CD8-positive, alpha-beta memory T cell (primary cell): ENCODE results near the gene C3orf20. TPM values are rescaled to one million over a fixed set of nuclear protein-coding genes. Genes with fewer than 3 reads are reported as not detected.

ENCODE experiments used
- CTCF ChIA-PET: fragments of 350-600 bp; sonication (Branson Sonifier 250); formaldehyde crosslinking; loops from one replicate; lab custom pipeline; 2021; ENCODE audit warnings: antibody characterized with exemption; lab: Charles Lee
- POLR2A ChIA-PET: fragments of 350-600 bp; sonication (Branson Sonifier 250); formaldehyde crosslinking; loops from one replicate; lab custom pipeline; 2021; ENCODE audit warnings: antibody characterized with exemption; lab: Charles Lee
- DNase-seq, 5 donors: peaks; one replicate each; pipeline versions ENCODE4 v3.0.0 to v3.0.0-alpha.2; 2020 to 2022; ENCODE audit warnings: mixed read lengths in 1 of 5
- H3K27ac ChIP-seq: one replicate; pipeline ENCODE4 v1.7.0; 2013; ENCODE audit warnings: low read depth, mild to moderate bottlenecking, low read length, moderate library complexity
- H3K27me3 ChIP-seq: 2 replicates; pipeline ENCODE4 v1.7.0; 2013; ENCODE audit warnings: low read length, mild to moderate bottlenecking; ENCODE audit not compliant: insufficient read depth, poor library complexity, severe bottlenecking
- H3K36me3 ChIP-seq: 2 replicates; pipeline ENCODE4 v1.7.0; 2013; ENCODE audit warnings: mild to moderate bottlenecking, low read length, moderate library complexity; ENCODE audit not compliant: insufficient read depth
- H3K4me1 ChIP-seq: 2 replicates; pipeline ENCODE4 v1.7.0; 2013; ENCODE audit warnings: mild to moderate bottlenecking, low read length, moderate library complexity; ENCODE audit not compliant: insufficient read depth
- H3K4me3 ChIP-seq: 2 replicates; pipeline ENCODE4 v1.7.0; 2013; ENCODE audit warnings: mild to moderate bottlenecking, low read length
- H3K9me3 ChIP-seq: 2 replicates; pipeline ENCODE4 v1.7.0; 2013; ENCODE audit warnings: mild to moderate bottlenecking, low read length
- H3K27ac Mint-ChIP-seq, 8 donors: one replicate each; pipeline ENCODE4 v1.8.0; 2020 to 2021; ENCODE audit warnings: mixed read lengths in 8 of 8, mild to moderate bottlenecking in 6 of 8, inconsistent platforms in 3 of 8, moderate library complexity in 3 of 8
- H3K27me3 Mint-ChIP-seq, 2 donors: one replicate each; pipeline ENCODE4 v1.8.0; 2020 to 2021; ENCODE audit warnings: mixed read lengths in 2 of 2, mild to moderate bottlenecking in 1 of 2, moderate library complexity in 1 of 2
- H3K36me3 Mint-ChIP-seq, 3 donors: one replicate each; pipeline ENCODE4 v1.8.0; 2020 to 2021; ENCODE audit warnings: mixed read lengths in 3 of 3, inconsistent platforms in 1 of 3, mild to moderate bottlenecking in 1 of 3
- H3K4me1 Mint-ChIP-seq, 3 donors: one replicate each; pipeline ENCODE4 v1.8.0; 2020 to 2021; ENCODE audit warnings: mixed read lengths in 3 of 3, inconsistent platforms in 1 of 3, mild to moderate bottlenecking in 1 of 3
- H3K4me3 Mint-ChIP-seq, 7 donors: one replicate each; pipeline ENCODE4 v1.8.0; 2020 to 2021; ENCODE audit warnings: mixed read lengths in 7 of 7, mild to moderate bottlenecking in 6 of 7, moderate library complexity in 4 of 7, inconsistent platforms in 2 of 7
- H3K9me3 Mint-ChIP-seq, 5 donors: one replicate each; pipeline ENCODE4 v1.8.0; 2020 to 2022; ENCODE audit warnings: mixed read lengths in 5 of 5, mild to moderate bottlenecking in 3 of 5, moderate library complexity in 2 of 5, inconsistent platforms in 1 of 5
- polyA plus RNA-seq: library from polyadenylated mRNA; unstranded; fragments of 300-500 nt; fragmentation: Illumina TruSeq; gene quantifications from one replicate; pipeline ENCODE4 v1.2.3, GENCODE V29; 2021
- total RNA-seq, 2 experiments: library from RNA; stranded (reverse); gene quantifications; one replicate each; pipeline ENCODE4 v1.2.3, GENCODE V29; 2021

C3orf20 gene
- total and polyA plus RNA-seq, 3 experiments from 2014 or later: 0.07 to 0.18 TPM; not detected in 1

- DNase-seq: no peak
- Histone ChIP-seq H3K4me1 (no peaks in the 10 kb centered on the region), H3K27me3 (no peaks in the 10 kb centered on the region), H3K36me3 (no peaks in the 10 kb centered on the region), H3K27ac (no peak overlapping the region), H3K9me3 (no peaks in the 10 kb centered on the region), H3K4me3 (no peak overlapping the region)
- Mint-ChIP-seq H3K9me3 (peaks cover 11 to 14% (median 13%) of the 10 kb centered on the region in 5 donors), H3K27me3 (peaks cover 15 to 24% of the 10 kb centered on the region in 2 donors), H3K4me1 (no peaks in the 10 kb centered on the region), H3K4me3 (no peak overlapping the region), H3K27ac (no peak overlapping the region), H3K36me3 (no peaks in the 10 kb centered on the region)
- ChIA-PET POLR2A (no interaction called here), CTCF (no interaction called here)
Observed at GRCh38 chr3:14775011-14775410, 100.1 kb downstream of the C3orf20 start.

GRCh38 chr3:14775563-14775962 is 100.6 kb downstream of the C3orf20 start:
- CTCF ChIA-PET: no interaction called here
- Histone ChIP-seq H3K9me3 (no peaks in the 10 kb centered on the region), H3K27ac (no peak overlapping the region), H3K4me3 (no peak overlapping the region), H3K4me1 (no peaks in the 10 kb centered on the region), H3K36me3 (no peaks in the 10 kb centered on the region), H3K27me3 (no peaks in the 10 kb centered on the region)
- Mint-ChIP-seq H3K27me3 (peaks cover 11 to 23% of the 10 kb centered on the region in 2 donors), H3K27ac (no peak overlapping the region), H3K36me3 (no peaks in the 10 kb centered on the region), H3K4me1 (no peaks in the 10 kb centered on the region), H3K4me3 (no peak overlapping the region), H3K9me3 (peaks cover 11 to 14% (median 13%) of the 10 kb centered on the region in 5 donors)
- POLR2A ChIA-PET: no interaction called here
- no peak for DNase-seq

DNA sequence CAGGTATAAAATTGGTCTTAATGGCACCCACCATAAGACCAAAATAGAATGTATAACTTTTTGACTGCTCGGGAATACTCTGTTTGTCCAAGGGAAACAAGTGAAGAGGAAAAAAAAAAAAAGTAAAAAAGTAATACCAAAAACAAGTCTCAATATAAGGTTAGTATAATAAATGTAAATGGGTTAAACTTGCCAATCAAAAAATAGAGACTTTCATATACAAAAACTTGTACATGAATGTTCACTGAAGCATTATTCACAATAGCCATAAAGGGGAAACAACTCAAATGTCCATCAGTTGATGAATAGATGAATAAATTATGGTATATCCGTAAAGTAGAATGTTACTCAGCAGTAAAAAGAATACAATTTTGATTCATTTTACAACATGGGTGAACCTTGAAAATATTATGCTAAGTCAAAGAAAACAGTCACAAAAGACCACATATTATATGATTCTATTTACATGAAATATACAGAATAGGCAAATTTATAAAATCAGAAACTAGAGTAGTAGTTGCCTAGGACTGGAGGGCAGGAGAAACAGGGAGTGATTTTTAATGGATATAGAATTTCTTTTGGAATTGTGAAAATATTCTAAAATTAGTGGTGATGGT is 104.2 kb downstream of the C3orf20 start:
- no peaks in the 10 kb centered on the region for H3K36me3 ChIP-seq
- H3K9me3 ChIP-seq: no peaks in the 10 kb centered on the region
- H3K27ac ChIP-seq: no peak overlapping the region
- Mint-ChIP-seq H3K27ac (no peak overlapping the region), H3K4me3 (no peak overlapping the region), H3K36me3 (no peaks in the 10 kb centered on the region), H3K4me1 (no peaks in the 10 kb centered on the region), H3K9me3 (peaks cover 11 to 14% (median 13%) of the 10 kb centered on the region in 5 donors), H3K27me3 (peaks cover 10 to 24% of the 10 kb centered on the region in 2 donors)
- H3K4me1 ChIP-seq: no peaks in the 10 kb centered on the region
- POLR2A ChIA-PET: no interaction called here
- DNase-seq: no peak
- H3K4me3 ChIP-seq: no peak overlapping the region
- CTCF ChIA-PET: no interaction called here
- H3K27me3 ChIP-seq: no peaks in the 10 kb centered on the region

GRCh38 chr3:14780927-14781507 is 106.1 kb downstream of the C3orf20 start:
- H3K27ac ChIP-seq: no peak overlapping the region
- ChIA-PET CTCF (interaction anchor here (1.2 kb wide), 1 partner anchor 140 kb away, joined by 3 read pairs; no protein-coding TSS in a partner anchor), POLR2A (no interaction called here)
- Mint-ChIP-seq H3K36me3 (no peaks in the 10 kb centered on the region), H3K27me3 (peaks cover 15 to 30% of the 10 kb centered on the region in 2 donors), H3K9me3 (peaks cover 11 to 14% (median 13%) of the 10 kb centered on the region in 5 donors), H3K4me1 (no peaks in the 10 kb centered on the region), H3K27ac (no peak overlapping the region), H3K4me3 (no peak overlapping the region)
- H3K36me3 ChIP-seq: no peaks in the 10 kb centered on the region
- no peaks in the 10 kb centered on the region for H3K4me1 ChIP-seq
- no peak for DNase-seq
- no peaks in the 10 kb centered on the region for H3K27me3 ChIP-seq
- H3K4me3 ChIP-seq: no peak overlapping the region
- no peaks in the 10 kb centered on the region for H3K9me3 ChIP-seq

DNA sequence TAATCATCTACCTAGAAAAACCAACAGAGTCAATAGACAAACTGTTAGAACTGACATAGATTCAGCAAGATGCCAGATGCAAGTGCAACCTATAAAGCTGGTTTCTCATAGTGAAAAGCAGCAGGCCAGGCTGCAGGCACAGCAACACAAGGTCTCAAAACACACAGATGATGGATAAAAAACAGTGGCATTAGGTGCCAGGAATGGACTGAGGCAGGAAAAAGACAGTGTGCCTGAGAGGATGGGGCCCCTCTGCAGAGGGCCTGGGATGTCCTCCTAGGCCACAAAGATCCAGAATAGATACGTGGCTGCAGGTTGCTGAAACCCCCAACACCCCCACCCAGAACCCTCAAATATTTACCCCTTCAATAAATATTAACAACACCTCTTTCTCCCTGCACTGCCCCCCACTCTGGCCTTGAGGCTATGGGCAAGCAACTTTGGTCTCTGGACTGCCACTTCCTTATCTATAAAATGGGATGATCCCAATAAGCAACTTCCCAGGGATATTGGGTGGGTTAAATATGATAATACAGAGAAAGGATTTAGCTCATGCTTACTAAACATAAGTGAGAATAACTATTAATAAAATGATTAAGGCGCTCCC is 108.6 kb downstream of the C3orf20 start:
- Histone ChIP-seq H3K4me3 (no peak overlapping the region), H3K36me3 (no peaks in the 10 kb centered on the region), H3K27me3 (no peaks in the 10 kb centered on the region), H3K27ac (no peak overlapping the region), H3K9me3 (no peaks in the 10 kb centered on the region), H3K4me1 (no peaks in the 10 kb centered on the region)
- no peak overlapping the region for H3K27ac Mint-ChIP-seq
- H3K9me3 Mint-ChIP-seq: peaks cover 10 to 13% (median 10%) of the 10 kb centered on the region in 5 donors
- H3K4me3 Mint-ChIP-seq: no peak overlapping the region
- peaks cover 15 to 32% of the 10 kb centered on the region in 2 donors for H3K27me3 Mint-ChIP-seq
- DNase-seq: no peak
- peaks cover 0 to 2% (median 0%) of the 10 kb centered on the region in 3 donors for H3K36me3 Mint-ChIP-seq
- ChIA-PET POLR2A (no interaction called here), CTCF (no interaction called here)
- H3K4me1 Mint-ChIP-seq: no peaks in the 10 kb centered on the region

GRCh38 chr3:14784087-14784681 is 109.2 kb downstream of the C3orf20 start:
- Histone ChIP-seq H3K27ac (no peak overlapping the region), H3K4me1 (no peaks in the 10 kb centered on the region), H3K4me3 (no peak overlapping the region), H3K9me3 (no peaks in the 10 kb centered on the region), H3K36me3 (no peaks in the 10 kb centered on the region), H3K27me3 (no peaks in the 10 kb centered on the region)
- DNase-seq: no peak
- ChIA-PET POLR2A (no interaction called here), CTCF (no interaction called here)
- Mint-ChIP-seq H3K27me3 (peaks cover 15 to 29% of the 10 kb centered on the region in 2 donors), H3K4me3 (no peak overlapping the region), H3K27ac (no peak overlapping the region), H3K9me3 (peaks cover 4 to 7% (median 4%) of the 10 kb centered on the region in 5 donors), H3K36me3 (peaks cover 0 to 2% (median 0%) of the 10 kb centered on the region in 3 donors), H3K4me1 (no peaks in the 10 kb centered on the region)

GRCh38 chr3:14785207-14786155 is 110.5 kb downstream of the C3orf20 start:
- DNase-seq: no peak
- H3K36me3 Mint-ChIP-seq: peaks cover 0 to 2% (median 0%) of the 10 kb centered on the region in 3 donors
- ChIA-PET CTCF (no interaction called here), POLR2A (no interaction called here)
- H3K4me1 Mint-ChIP-seq: no peaks in the 10 kb centered on the region
- Histone ChIP-seq H3K27me3 (no peaks in the 10 kb centered on the region), H3K27ac (no peak overlapping the region), H3K4me3 (no peak overlapping the region), H3K4me1 (no peaks in the 10 kb centered on the region), H3K36me3 (no peaks in the 10 kb centered on the region), H3K9me3 (no peaks in the 10 kb centered on the region)
- H3K27me3 Mint-ChIP-seq: peaks cover 21 to 31% of the 10 kb centered on the region in 2 donors
- no peak overlapping the region for H3K27ac Mint-ChIP-seq
- no peak overlapping the region for H3K4me3 Mint-ChIP-seq
- no peaks in the 10 kb centered on the region for H3K9me3 Mint-ChIP-seq
